Activated T-cell treated with anti-CD3 and anti-CD28 coated beads, Interleukin-2, amount 50 U/mL, for 1 hour (primary cell): Measurements from ENCODE around the gene HFM1.
"Not testable (repeated sequence)": the region's sequence is repeated elsewhere in the genome, so short reads cannot be mapped to it uniquely, and the experiment has no call there.

Source experiments
- DNase-seq: peaks from one replicate; pipeline ENCODE4 v3.0.0-alpha.2; 2020

HFM1 gene, protein sequence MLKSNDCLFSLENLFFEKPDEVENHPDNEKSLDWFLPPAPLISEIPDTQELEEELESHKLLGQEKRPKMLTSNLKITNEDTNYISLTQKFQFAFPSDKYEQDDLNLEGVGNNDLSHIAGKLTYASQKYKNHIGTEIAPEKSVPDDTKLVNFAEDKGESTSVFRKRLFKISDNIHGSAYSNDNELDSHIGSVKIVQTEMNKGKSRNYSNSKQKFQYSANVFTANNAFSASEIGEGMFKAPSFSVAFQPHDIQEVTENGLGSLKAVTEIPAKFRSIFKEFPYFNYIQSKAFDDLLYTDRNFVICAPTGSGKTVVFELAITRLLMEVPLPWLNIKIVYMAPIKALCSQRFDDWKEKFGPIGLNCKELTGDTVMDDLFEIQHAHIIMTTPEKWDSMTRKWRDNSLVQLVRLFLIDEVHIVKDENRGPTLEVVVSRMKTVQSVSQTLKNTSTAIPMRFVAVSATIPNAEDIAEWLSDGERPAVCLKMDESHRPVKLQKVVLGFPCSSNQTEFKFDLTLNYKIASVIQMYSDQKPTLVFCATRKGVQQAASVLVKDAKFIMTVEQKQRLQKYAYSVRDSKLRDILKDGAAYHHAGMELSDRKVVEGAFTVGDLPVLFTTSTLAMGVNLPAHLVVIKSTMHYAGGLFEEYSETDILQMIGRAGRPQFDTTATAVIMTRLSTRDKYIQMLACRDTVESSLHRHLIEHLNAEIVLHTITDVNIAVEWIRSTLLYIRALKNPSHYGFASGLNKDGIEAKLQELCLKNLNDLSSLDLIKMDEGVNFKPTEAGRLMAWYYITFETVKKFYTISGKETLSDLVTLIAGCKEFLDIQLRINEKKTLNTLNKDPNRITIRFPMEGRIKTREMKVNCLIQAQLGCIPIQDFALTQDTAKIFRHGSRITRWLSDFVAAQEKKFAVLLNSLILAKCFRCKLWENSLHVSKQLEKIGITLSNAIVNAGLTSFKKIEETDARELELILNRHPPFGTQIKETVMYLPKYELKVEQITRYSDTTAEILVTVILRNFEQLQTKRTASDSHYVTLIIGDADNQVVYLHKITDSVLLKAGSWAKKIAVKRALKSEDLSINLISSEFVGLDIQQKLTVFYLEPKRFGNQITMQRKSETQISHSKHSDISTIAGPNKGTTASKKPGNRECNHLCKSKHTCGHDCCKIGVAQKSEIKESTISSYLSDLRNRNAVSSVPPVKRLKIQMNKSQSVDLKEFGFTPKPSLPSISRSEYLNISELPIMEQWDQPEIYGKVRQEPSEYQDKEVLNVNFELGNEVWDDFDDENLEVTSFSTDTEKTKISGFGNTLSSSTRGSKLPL (N-terminal part only)

GRCh38 chr1:91404151-91405012, at the start of gene HFM1:
Gene HFM1, minus strand, starts transcription at chr1:91404837. Its CDS starts 3,755 bp downstream, at chr1:91401082.
- peak; percentile 50 for DNase-seq

DNA sequence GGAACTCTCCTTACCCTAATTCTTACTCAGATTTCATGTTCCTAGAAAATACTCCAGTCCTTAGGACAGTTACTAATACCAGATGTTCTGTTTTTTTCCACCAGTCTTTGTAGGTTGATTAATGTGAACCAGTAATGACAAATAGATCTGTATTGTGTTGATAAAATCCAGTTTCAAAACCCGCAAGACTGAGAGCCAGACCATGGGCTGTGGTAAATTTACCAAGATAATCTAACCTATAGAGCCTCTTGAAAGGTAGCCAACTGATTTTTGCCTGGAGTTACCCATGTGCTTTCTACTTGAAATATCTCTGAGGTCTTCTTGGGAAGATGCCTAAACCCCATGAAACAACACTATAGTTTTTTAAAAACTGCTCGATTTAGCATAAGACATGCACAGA, 49.5 kb upstream of the HFM1 start:
- no peak for DNase-seq

GRCh38 chr1:91450260-91450659, 45.6 kb upstream of the HFM1 start:
- no peak for DNase-seq

GRCh38 chr1:91447782-91448181, 43.1 kb upstream of the HFM1 start:
- not testable (repeated sequence) for DNase-seq

GRCh38 chr1:91441980-91442379, 37.3 kb upstream of the HFM1 start:
- not testable (repeated sequence) for DNase-seq

DNA sequence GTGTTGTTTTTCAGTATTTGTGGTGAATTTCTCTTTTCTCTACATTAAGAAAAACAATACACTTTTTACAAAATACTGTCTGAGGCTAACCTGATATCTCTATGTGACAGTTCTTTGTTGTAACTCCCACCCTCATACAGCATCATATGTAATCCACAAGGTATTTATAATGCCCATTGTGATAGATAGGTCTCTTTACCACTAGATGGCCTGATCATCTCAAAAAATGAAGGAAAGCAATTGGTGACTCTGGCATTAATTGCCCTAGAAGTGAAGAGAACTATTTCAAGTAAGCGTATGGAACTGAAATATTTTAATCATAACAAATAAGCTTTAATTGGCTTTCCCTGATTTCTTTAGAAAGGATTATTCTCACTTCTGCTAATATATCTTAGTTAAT, 36.2 kb upstream of the HFM1 start:
- DNase-seq = no peak

- no peak for DNase-seq
Measured at GRCh38 chr1:91439016-91439415, 34.4 kb upstream of the HFM1 start.

DNA sequence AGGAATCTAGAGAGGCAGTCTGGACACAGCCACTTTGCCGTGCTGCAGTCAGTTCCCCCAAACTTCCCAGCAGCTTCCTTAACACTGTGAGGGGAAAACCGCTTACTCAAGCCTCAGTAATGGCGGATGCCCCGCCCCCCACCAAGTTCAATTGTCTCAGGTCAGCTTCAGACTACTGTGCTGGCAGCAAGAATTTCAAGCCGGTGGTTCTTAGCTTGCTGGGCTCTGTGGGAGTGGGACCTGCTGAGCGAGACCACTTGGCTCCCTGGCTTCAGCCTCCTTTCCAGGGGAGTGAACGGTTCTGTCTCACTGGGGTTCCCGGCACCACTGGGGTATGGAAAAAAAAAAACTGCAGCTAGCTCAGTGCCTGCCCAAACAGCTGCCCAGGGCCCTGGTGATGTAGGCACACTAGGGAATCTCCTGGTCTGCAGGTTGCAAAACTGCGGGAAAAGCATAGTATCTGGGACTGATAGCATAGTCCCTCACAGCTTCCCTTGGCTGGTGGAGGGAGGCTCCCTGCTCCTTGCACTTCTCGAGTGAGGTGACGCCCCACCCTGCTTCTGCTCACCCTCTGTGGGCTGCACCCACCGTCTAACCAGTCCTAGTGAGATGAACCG, 23.7 kb upstream of the HFM1 start:
- no peak for DNase-seq

- no peak for DNase-seq
Measured at GRCh38 chr1:91427741-91428140, 23.1 kb upstream of the HFM1 start.

GRCh38 chr1:91422523-91422922, 17.9 kb upstream of the HFM1 start:
- DNase-seq = not testable (repeated sequence)

- no peak for DNase-seq
Measured at GRCh38 chr1:91412371-91412770, 7.7 kb upstream of the HFM1 start.

DNA sequence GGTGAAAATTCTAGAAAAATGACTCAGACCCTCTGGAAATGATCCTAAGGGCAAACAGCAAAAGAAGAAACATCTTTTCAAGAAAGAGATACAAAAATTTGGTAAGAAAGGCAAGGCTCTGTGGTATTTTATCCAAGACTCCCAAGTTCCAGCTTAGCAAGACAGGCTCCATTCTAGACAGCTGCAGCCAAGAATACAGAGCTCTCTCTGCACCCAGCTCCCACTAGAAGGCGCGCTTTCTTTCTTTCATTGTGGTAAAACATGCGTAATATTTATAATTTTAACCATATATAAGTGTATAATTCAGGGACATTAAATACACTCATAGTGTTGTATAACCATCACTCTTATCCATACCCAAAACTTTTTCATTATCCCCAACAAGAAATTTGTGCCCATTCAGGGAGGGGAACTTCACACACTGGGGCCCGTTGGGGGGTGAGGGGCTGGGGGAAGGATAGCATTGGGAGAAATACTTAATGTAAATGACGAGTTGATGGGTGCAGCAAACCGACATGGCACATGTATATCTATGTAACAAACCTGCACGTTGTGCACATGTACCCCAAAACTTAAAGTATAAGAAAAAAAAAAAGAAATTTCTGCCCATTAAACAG, 2.2 kb upstream of the HFM1 start:
- DNase-seq = no peak

- no peak for DNase-seq
Measured at GRCh38 chr1:91402023-91402422, 2.6 kb downstream of the HFM1 start.

DNA sequence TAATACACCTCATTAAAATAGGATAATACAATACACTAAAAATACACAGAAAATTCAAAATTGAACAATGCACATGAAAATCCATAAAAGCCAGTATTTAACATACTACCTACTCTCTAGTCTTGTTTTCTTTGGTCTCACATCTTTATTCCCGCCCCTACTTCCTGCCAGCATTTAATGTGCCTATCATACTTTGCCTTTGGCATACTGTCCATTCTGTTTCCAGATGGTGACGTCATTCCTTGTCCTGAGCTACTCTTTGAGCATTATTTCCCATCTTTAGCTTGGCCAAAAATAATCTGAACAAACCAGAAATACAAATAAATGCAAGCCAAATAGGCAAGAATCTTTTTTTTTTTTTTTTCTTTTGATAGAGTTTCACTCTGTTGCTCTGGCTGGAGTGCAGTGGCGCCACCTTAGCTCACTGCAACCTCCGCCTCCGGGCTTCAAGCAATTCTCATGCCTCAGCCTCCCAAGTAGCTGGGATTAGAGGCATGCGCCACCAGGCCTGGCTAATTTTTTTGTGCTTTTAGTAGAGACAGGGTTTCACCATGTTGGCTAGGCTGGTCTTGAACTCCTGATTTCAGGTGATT, 4.4 kb downstream of the HFM1 start:
- DNase-seq = no peak

DNA sequence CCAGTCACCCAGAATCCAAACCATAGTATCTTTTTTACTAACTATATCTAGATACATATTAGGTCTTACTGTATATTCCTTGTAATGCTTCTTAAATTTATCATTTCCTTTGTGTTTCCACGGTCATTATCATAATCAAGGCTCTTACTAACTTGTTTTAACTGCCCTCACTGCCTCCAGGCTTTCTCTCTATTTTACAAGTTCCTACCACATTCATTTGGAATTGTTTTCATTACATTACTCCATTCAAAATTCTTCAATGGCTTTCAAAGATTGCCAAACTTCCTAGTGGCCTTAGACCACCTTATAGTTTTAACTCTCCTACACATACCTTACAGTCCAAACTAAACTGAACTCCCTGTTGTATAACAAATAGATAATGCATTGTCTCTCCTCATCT, 6.3 kb downstream of the HFM1 start:
- no peak for DNase-seq

GRCh38 chr1:91397605-91398004, 7.0 kb downstream of the HFM1 start:
- no peak for DNase-seq

GRCh38 chr1:91393042-91393441, 11.6 kb downstream of the HFM1 start:
- DNase-seq = no peak

DNA sequence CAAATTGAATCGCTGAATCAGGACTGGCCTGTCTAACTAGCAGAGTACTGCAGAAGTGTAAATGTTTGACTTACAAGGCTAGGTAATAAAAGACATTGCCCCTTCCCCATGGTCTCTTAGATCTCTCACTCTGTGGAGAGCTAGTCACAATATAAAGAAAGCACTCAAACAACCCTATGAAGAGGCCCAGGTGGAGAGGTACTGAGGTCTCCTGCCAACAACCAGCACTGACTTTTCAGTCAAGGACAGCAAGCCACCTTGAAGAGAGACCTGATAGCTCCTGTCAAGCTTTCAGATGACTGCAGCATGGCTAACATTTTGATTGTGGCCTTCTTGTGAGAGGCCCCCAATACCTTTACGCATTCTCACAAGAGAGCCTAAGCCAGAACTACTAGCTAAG, 18.5 kb downstream of the HFM1 start:
- no peak for DNase-seq

DNA sequence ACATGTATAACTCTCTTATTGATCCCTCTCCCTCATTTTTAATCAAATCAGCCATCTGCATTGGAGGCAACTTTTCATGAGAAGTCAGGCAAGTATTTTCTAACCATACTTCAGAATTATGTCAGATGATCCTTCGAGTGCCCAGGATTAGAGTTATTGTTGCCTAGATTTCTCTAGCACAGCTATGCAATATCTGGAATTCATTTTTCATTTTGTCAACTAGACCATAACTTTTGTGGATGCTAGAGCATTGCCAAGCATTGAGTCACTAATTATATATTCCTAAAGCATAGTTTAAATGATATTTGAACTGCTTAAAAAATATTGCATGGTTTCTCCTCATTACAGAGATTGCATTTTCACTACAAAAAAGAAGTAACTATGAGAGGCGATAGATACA, 21.2 kb downstream of the HFM1 start:
- no peak for DNase-seq

DNA sequence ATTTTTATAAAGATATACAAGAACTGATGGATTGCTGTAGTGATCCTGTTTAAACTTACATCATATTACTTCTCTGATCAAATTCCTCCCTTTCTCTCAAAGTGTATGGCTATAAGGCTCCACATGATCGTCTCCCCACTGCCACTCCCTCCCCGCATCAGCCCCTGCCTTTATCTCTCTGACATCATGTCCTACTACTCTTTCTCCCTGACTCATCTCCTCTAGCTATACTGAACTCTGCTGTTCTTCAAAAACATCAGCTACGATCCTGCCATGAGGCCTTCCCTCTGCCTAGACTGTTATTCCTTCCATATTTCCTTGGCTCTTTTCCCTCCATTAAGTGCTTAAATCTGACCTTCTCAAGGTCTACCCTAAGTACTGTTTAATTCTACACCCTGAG, 22.8 kb downstream of the HFM1 start:
- no peak for DNase-seq

DNA sequence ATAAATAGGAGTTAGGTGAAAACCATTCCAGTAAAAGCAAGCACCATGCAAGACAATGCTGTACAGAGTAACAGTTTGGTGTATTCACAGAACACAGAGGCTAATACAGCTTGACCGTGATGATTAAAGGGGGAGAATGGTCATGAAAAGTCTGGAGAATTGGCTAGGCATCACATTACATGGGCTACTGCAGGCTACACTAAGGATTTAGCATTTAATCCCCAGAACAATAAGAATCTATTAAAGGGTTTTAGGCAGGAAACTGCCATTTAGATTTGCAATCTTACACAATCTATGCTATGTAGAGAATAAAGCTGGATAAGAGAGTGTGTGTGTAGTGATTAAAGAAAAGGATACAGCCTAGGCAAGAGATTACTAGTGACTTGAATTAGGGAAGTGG, 30.6 kb downstream of the HFM1 start:
- DNase-seq = no peak
